Prostate gland (tissue), 2 donors: Measurements from ENCODE around the gene PLCB3. TPM values are rescaled to one million over a fixed set of nuclear protein-coding genes. Genes with fewer than 3 reads are reported as not detected.
"Not testable (repeated sequence)": the region's sequence is repeated elsewhere in the genome, so short reads cannot be mapped to it uniquely, and the experiment has no call there.

Experiments used
- DNase-seq: peaks from one replicate; pipeline ENCODE4 v3.0.0-alpha.2; 2019; ENCODE audit warnings: low spot score
- H3K27ac ChIP-seq, 2 donors: fragments of 200-600 bp; sonication (generic); 2 replicates each; pipeline ENCODE4 v1.5.1; 2017 to 2019
- H3K27me3 ChIP-seq: fragments of 200-600 bp; sonication (generic); replicated peaks from 2 replicates; pipeline ENCODE4 v1.5.1; 2019; ENCODE audit not compliant: insufficient read depth
- H3K36me3 ChIP-seq, 2 donors: fragments of 200-600 bp; sonication (generic); 1 replicate in 1 of 2; 2 replicates in 1 of 2; pipeline versions ENCODE4 v1.5.1 to v1.8.1; 2017 to 2019
- H3K4me1 ChIP-seq: fragments of 200-600 bp; sonication (generic); replicated peaks from 2 replicates; pipeline ENCODE4 v1.5.1; 2019
- H3K4me3 ChIP-seq, 2 donors: fragments of 200-600 bp; sonication (generic); 2 replicates each; pipeline ENCODE4 v1.5.1; 2017 to 2019
- H3K9me3 ChIP-seq: fragments of 200-600 bp; sonication (generic); 2 replicates; pipeline ENCODE4 v1.5.1; 2017
- CTCF ChIP-seq, 4 experiments: fragments of 200-600 bp in 2 of 4; fragments of 450-650 bp in 2 of 4; sonication (generic) in 2 of 4; IDR thresholded peaks; 1 replicate in 3 of 4; 2 replicates in 1 of 4; pipeline ENCODE4 v1.5.1; 2016 to 2019; ENCODE audit warnings: antibody characterized with exemption in 4 of 4, mild to moderate bottlenecking in 2 of 4, moderate library complexity in 2 of 4
- POLR2A ChIP-seq: fragments of 450-650 bp; IDR thresholded peaks from one replicate; pipeline ENCODE4 v1.6.1; 2016; ENCODE audit warnings: antibody characterized with exemption, mild to moderate bottlenecking
- POLR2AphosphoS5 ChIP-seq: sonication (generic); formaldehyde crosslinking; IDR thresholded peaks from one replicate; pipeline ENCODE4 v1.6.1; 2017; ENCODE audit warnings: antibody characterized with exemption
- WGBS: methylation state at CpG from one replicate; pipeline ENCODE4 v1.1.5; 2018; 5-methylcytosine and 5-hydroxymethylcytosine counted together
- intact Hi-C: fragments of 100-400 bp; cut with DNase I; formaldehyde crosslinking; loops from one replicate; pipeline ENCODE4 v1.14.2; 2022
- total RNA-seq, 2 donors: library from RNA; depleted of rRNA; stranded (reverse); fragments of >200 nt; gene quantifications; one replicate each; pipeline ENCODE4 v1.1.0, GENCODE V29; 2016

Gene PLCB3
- total RNA-seq, 2 donors from 2014 or later = 26.3 to 43.1 TPM

GRCh38 chr11:64245797-64246620 is 5.3 kb upstream of the PLCB3 start:
- intact Hi-C loops = no loop called here
- H3K4me3 ChIP-seq = peak overlapping the region; percentile 47 to 52
- no peaks in the 10 kb centered on the region for H3K36me3 ChIP-seq
- peaks cover 15% of the 10 kb centered on the region for H3K4me1 ChIP-seq
- peak overlapping the region; percentile 71 to 84 for H3K27ac ChIP-seq
- H3K27me3 ChIP-seq = no peaks in the 10 kb centered on the region
- H3K9me3 ChIP-seq = no peaks in the 10 kb centered on the region
- DNase-seq = no peak
- TF ChIP-seq POLR2A (peak; percentile 38), POLR2AphosphoS5 (no peak), CTCF (IDR thresholded peaks at IDR 0.05) (no peak)
- under 1% methylated on average over 45 of the region's 46 CpGs for WGBS

GRCh38 chr11:64246621-64246870 is 4.8 kb upstream of the PLCB3 start:
- 1% methylated on average over 23 of the region's 43 CpGs for WGBS
- Histone ChIP-seq H3K27ac (peak overlapping the region; percentile 71 to 84), H3K4me1 (peaks cover 15% of the 10 kb centered on the region), H3K4me3 (peak overlapping the region; percentile 47 to 52)
- intact Hi-C loops, DNase-seq, H3K36me3 ChIP-seq, H3K9me3 ChIP-seq, H3K27me3 ChIP-seq: not testable (repeated sequence)

- 1% methylated on average over 51 of the region's 74 CpGs for WGBS
- TF ChIP-seq CTCF (IDR thresholded peaks at IDR 0.05) (peak in 3 of 4 experiments; percentile 9 to 51 (median 33)), POLR2AphosphoS5 (peak; percentile 67), POLR2A (peak; percentile 33)
- Histone ChIP-seq H3K36me3 (no peaks in the 10 kb centered on the region), H3K27me3 (no peaks in the 10 kb centered on the region), H3K27ac (peak within 1 kb of the TSS; percentile 82 to 84), H3K9me3 (no peaks in the 10 kb centered on the region), H3K4me3 (peak within 1 kb of the TSS; percentile 47 to 52), H3K4me1 (peaks cover 15% of the 10 kb centered on the region)
- DNase-seq = peak; percentile 83
- intact Hi-C loops = no loop called here
Measured at GRCh38 chr11:64246871-64247728, 4.2 kb upstream of the PLCB3 start, which contains the start of gene PPP1R14B. TSS of gene PPP1R14B (minus strand) at chr11:64246943. CDS start at chr11:64246673, 270 bp downstream.

- peak overlapping the region; percentile 47 to 52 for H3K4me3 ChIP-seq
- DNase-seq = no peak
- 41% methylated on average over 31 of the region's 31 CpGs for WGBS
- H3K9me3 ChIP-seq = no peaks in the 10 kb centered on the region
- no peaks in the 10 kb centered on the region for H3K27me3 ChIP-seq
- H3K36me3 ChIP-seq = no peaks in the 10 kb centered on the region
- peaks cover 20% of the 10 kb centered on the region for H3K4me1 ChIP-seq
- TF ChIP-seq CTCF (IDR thresholded peaks at IDR 0.05) (no peak), POLR2AphosphoS5 (no peak), POLR2A (no peak)
- intact Hi-C loops = no loop called here
- peak overlapping the region; percentile 82 to 84 for H3K27ac ChIP-seq
Measured at GRCh38 chr11:64247729-64248531, 3.4 kb upstream of the PLCB3 start.

- H3K4me3 ChIP-seq = no peak overlapping the region
- no peaks in the 10 kb centered on the region for H3K36me3 ChIP-seq
- no peak overlapping the region for H3K27ac ChIP-seq
- intact Hi-C loops = no loop called here
- no peak for DNase-seq
- no peaks in the 10 kb centered on the region for H3K9me3 ChIP-seq
- TF ChIP-seq POLR2A (no peak), POLR2AphosphoS5 (no peak), CTCF (IDR thresholded peaks at IDR 0.05) (no peak)
- 72% methylated on average over 6 of the region's 7 CpGs for WGBS
- peaks cover 22% of the 10 kb centered on the region for H3K4me1 ChIP-seq
- no peaks in the 10 kb centered on the region for H3K27me3 ChIP-seq
Measured at GRCh38 chr11:64248578-64248977, 2.8 kb upstream of the PLCB3 start.
